Ureter (tissue), 1 donor: ENCODE measurements around the gene TUBGCP2. TPM values are rescaled to one million over a fixed set of nuclear protein-coding genes. Genes with fewer than 3 reads are reported as not detected.

Source experiments
- DNase-seq: peaks from one replicate; pipeline ENCODE4 v3.0.0-alpha.2; 2020; ENCODE audit warnings: low spot score
- total RNA-seq: library from RNA; stranded (reverse); gene quantifications from one replicate; pipeline ENCODE4 v1.2.4, GENCODE V29; 2023
- donor health status: DM: yes; HTN: yes; CAD: no.

TUBGCP2 gene
- total RNA-seq, 1 donor from 2014 or later: 51.9 TPM

DNA sequence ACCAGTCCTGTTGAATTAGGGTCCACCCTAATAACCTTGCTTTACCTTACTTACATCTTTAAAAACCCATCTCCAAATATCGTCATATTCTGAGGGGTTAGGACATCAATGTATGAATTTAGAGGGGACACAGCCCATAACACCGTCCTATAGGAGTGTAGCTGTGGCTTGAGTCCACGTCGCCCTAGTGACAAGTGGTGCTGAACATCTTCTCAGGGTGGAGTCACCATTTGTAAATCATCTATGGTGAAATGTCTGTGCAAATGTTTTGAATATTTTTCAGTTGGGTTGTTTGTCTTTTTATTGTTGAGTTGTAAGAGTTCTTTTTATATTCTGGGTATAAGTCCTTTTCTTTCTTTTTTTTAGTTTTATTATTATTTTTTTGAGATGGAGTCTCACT lies 33.3 kb upstream of the TUBGCP2 start:
- DNase-seq: no peak

- no peak for DNase-seq
These were observed 31.2 kb upstream of the TUBGCP2 start for GRCh38 chr10:133339708-133340380.

- no peak for DNase-seq
These were observed 29.7 kb upstream of the TUBGCP2 start for GRCh38 chr10:133338080-133339071.

DNA sequence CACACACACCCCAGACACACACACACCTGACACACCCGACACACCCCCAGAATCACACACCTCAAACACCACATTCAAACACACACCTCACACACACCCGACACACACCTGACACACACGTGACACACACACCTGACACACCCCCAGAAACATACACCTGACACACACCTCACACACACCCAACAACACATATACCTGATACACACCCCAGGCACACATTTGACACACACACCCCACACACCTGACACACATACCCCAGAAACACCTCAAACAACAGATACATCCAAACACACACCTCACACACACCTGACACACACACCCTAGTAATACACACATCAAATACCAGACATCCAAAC lies 28.7 kb upstream of the TUBGCP2 start:
- no peak for DNase-seq

- DNase-seq: no peak
These were observed 28.1 kb upstream of the TUBGCP2 start, which contains the start of gene CALY for GRCh38 chr10:133336577-133337369. Gene CALY, minus strand, starts transcription at chr10:133336896. Its CDS starts 7,907 bp downstream, at chr10:133328989.

DNA sequence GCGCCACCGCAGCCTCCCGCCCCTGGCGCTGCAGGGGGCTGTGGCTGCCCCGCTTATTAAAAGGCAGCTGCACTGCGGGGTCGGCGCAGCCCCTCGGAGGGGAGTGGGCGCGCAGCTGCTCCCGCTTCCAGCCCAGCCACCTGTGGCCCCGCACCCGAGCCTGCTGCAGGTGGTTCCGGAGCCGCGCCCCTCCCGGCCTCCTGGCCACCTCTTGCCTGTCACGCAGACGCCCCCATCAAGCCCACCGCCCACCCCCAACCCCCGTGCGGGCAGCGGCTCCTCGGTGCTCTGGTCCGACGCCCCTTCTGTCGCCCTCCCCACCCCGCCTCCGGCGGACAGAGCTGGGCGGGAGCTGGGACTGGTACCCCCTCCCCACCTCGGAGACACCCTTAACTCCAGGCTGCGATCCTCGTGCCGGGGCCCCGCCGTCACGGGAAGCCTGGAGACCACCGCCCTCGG lies 27.5 kb upstream of the TUBGCP2 start:
- DNase-seq: no peak

GRCh38 chr10:133335246-133336117 lies 26.8 kb upstream of the TUBGCP2 start:
- no peak for DNase-seq

- no peak for DNase-seq
These were observed 26.0 kb upstream of the TUBGCP2 start for GRCh38 chr10:133334503-133335245.

- DNase-seq: no peak
These were observed 24.4 kb upstream of the TUBGCP2 start for GRCh38 chr10:133332936-133333699.

- DNase-seq: peak; percentile 85
These were observed 21.0 kb upstream of the TUBGCP2 start for GRCh38 chr10:133329491-133330202.

DNA sequence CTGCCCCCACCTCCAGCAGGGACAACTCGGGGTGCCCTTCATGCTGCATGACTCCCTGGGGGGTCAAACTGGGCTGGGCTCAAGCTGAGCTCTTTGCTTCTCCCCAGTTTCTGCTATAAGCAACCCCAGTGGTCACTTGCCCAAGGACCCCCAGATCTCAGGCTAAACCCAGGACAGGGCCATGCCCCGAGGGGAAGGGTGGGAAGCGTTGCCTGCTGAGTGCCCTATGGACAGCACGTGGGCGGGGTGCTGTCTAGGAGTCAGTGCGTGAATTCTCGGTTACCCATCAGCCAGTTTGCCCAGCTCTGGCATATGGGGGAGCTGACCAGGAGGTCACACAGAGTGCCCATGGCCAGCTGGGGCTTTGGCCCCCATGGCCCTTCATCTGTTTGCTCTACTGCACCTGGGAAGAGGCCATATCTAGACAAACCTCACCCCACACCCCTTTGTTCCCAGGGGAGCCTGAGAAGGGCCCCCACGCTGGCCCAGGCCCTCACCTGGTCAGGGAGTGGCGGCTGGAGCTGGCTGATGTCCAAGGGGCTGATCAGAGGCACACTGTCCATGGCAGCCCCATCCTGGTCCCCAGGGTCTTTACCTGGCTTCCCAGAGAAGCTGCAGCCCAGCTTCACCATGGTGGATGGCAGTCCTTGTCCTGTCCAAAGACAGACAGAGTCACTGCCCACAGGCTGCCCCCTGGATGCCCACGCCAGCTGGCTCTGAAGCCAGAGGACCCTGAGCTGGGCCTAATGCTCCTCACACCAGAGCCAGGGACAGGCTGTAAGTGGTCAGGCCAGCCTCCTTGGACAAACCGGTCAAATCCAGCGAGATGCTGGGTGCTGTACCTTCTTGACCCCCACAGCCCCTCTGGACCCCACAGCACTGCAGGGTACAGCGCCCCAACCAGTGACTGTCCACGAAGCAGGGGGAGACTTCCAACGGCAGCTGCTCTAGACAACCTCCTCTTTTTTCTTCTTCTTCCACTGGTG lies 20.0 kb upstream of the TUBGCP2 start:
- DNase-seq: no peak

DNA sequence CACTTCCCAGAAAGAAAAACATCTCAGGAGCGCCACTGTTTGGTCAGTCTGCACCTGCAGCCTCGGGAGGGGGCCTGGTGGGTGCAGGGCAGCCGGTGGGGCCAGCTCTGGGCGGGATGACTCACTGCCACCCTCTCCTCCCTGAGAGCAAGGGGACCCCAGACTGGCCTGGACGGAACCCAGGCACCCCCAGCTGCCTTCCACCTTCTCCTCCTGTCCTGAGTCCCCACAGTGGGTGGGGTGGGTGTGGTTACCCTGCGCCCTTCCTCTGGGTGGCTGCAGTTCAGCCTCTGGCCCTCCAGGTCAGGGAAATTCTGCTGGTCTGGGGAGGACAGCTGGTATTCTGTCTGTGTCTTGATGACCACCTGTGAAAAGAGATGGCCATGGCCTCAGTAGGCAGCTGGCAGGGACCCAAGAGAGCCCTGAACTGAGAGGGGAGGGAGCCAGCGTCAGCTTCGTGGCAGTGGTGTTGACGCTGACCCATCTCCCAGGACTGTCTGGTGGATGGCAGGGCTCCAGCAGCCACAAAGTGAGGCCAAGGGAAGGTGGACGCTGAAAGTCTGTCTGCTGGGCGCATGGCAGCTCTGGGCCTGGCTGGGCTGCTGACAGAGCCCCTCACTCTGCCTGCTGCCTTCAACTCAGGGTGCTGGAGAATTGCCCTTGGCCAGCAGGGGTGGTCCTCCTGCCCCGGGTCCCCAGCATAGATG lies 19.1 kb upstream of the TUBGCP2 start:
- DNase-seq: no peak

GRCh38 chr10:133326745-133327650 lies 18.3 kb upstream of the TUBGCP2 start:
- no peak for DNase-seq

DNA sequence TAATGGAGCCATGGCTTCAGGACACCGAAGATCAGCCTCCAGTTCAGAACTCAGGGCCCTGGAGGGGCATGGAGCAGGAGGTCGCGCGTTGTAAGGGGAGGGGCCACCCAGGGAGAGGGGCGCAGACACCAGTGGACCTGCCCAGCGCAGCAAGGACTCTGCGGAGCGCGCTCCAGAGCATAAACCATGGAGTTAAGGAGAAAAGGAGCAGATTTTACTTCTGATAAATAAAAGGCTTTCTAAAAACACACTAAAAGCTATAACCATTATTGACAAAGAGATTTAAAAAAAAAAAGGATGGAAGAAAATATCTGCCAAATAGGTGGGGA lies 17.5 kb upstream of the TUBGCP2 start:
- no peak for DNase-seq

DNA sequence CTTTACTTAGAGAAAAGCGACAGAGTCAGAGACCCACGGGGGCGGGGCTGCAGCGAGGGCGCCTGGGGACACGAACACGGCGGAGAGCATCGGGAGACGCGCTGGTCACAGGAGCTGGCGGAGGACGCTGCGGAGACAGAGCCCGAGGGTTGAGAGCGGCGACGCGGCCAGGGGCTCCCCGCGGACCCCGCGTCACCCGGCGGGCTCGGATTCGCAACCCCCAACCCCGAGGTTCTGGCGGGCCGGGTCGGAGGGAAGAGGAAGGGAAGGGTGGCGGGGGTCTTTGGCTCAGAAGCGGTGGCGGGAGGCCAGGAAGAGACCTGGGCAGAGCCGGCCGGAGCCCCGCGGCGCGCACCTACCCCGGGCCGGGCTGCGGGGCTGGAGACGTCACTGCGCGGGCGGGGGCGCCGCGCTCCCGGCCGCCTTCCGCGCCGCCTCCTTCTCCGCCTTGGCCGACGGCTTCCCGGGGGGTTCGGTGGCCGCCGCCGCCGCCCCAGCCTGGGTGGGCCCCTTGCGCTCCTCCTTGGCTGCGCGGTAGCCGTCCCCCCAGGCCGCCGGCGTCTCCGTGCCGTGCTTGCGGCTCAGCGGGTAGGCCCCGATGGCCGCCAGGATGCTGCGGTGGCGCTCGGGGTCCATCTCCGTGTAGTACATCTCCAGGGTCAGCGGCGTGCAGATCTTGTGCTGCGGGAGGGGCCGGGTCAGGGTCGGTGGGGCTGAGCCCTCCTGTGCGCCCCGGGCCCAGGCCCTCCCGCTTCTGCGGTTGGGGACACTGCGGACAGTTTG lies 17.0 kb upstream of the TUBGCP2 start:
- DNase-seq: no peak
